Activated CD8-positive, alpha-beta T cell treated with anti-CD3 and anti-CD28 coated beads for 36 hours (primary cell): ENCODE measurements around the gene CDK11B. TPM values are rescaled to one million over a fixed set of nuclear protein-coding genes. Genes with fewer than 3 reads are reported as not detected.
"Not testable (repeated sequence)": the region's sequence is repeated elsewhere in the genome, so short reads cannot be mapped to it uniquely, and the experiment has no call there.

ENCODE experiments used
- ATAC-seq: fragments of 200-7000 bp; cut with Tn5 transposase; one replicate; pipeline ENCODE4 v1.10.0; 2021; ENCODE audit warnings: mild to moderate bottlenecking, moderate library complexity
- CTCF ChIA-PET: fragments of 350-600 bp; sonication (Branson Sonifier 250); formaldehyde crosslinking; loops from one replicate; lab custom pipeline; 2021; ENCODE audit warnings: antibody characterized with exemption; lab: Charles Lee
- POLR2A ChIA-PET: fragments of 350-600 bp; sonication (Branson Sonifier 250); formaldehyde crosslinking; loops from one replicate; lab custom pipeline; 2021; ENCODE audit warnings: antibody characterized with exemption; lab: Charles Lee
- DNase-seq: peaks from one replicate; pipeline ENCODE4 v3.0.0-alpha.2; 2020
- H3K27ac Mint-ChIP-seq: one replicate; pipeline ENCODE4 v1.8.0; 2021; ENCODE audit warnings: mild to moderate bottlenecking, mixed read lengths
- H3K27me3 Mint-ChIP-seq: one replicate; pipeline ENCODE4 v1.8.0; 2021; ENCODE audit warnings: mixed read lengths
- H3K36me3 Mint-ChIP-seq: one replicate; pipeline ENCODE4 v1.8.0; 2021; ENCODE audit warnings: low read depth, mixed read lengths
- H3K4me1 Mint-ChIP-seq: one replicate; pipeline ENCODE4 v1.8.0; 2021; ENCODE audit warnings: low read depth, mixed read lengths
- H3K4me3 Mint-ChIP-seq: one replicate; pipeline ENCODE4 v1.8.0; 2021; ENCODE audit warnings: mild to moderate bottlenecking, moderate library complexity, mixed read lengths
- H3K9me3 Mint-ChIP-seq: one replicate; pipeline ENCODE4 v1.8.0; 2021; ENCODE audit warnings: mixed read lengths
- CTCF ChIP-seq: fragments of 200-600 bp; IDR thresholded peaks from one replicate; pipeline ENCODE4 v1.8.0; 2022; ENCODE audit warnings: antibody characterized with exemption, mild to moderate bottlenecking
- intact Hi-C: fragments of 100-400 bp; cut with micrococcal nuclease; formaldehyde crosslinking; loops from one replicate; pipeline ENCODE4 v1.10.0; 2022
- total RNA-seq, 2 experiments: library from RNA; stranded (reverse); gene quantifications; one replicate each; pipeline ENCODE4 v1.2.3, GENCODE V29; 2021

Gene CDK11B
- total RNA-seq, 2 experiments from 2014 or later, result 29.4 to 32.0 TPM

- Mint-ChIP-seq H3K36me3 (peaks cover 8% of the 10 kb centered on the region), H3K27me3 (no peaks in the 10 kb centered on the region), H3K4me3 (no peak overlapping the region), H3K4me1 (peaks cover 2% of the 10 kb centered on the region), H3K27ac (no peak overlapping the region), H3K9me3 (no peaks in the 10 kb centered on the region)
- DNase-seq (no peak), ATAC-seq (no peak)
- no peak for TF ChIP-seq CTCF
- intact Hi-C loops, result no loop called here
- CTCF ChIA-PET, result interaction anchor here (1.3 to 2.9 kb wide), 4 partner anchors 12 to 63 kb away, joined by 4 to 22 read pairs (median 8); no protein-coding TSS in a partner anchor
- POLR2A ChIA-PET, result interaction anchor here (1.1 kb wide), 1 partner anchor 12 kb away, joined by 3 read pairs; no protein-coding TSS in a partner anchor
These were observed 7.7 kb upstream of the CDK11B start for GRCh38 chr1:1666526-1666925.

DNA sequence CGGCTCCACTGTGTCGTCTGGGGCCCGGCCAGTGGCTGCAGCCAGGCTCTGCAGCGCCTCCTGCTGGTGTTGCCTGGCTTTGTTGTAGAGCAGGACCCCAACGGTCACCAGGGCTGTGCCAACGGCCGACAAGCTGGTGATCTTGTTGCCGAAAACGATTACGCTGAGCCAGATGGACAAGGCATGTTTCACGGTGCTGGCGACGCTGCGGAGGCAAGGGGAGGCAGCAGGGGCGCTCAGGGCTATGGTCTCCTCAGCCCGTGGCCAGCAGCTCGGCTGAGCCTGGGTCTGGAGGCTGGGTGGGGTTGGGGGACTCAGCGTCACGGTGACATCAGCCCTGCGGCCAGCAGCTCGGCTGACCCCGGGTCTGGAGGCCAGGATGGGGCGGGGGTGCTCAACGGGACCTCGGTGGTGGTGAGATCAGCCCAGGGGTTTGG lies 7.0 kb upstream of the CDK11B start:
- Mint-ChIP-seq H3K4me3 (no peak overlapping the region), H3K27ac (no peak overlapping the region), H3K4me1 (peaks cover 2% of the 10 kb centered on the region), H3K9me3 (no peaks in the 10 kb centered on the region), H3K27me3 (no peaks in the 10 kb centered on the region), H3K36me3 (peaks cover 8% of the 10 kb centered on the region)
- ATAC-seq (no peak), DNase-seq (peak; percentile 47)
- POLR2A ChIA-PET, result interaction anchor here (1.1 kb wide), 1 partner anchor 13 kb away, joined by 3 read pairs; no protein-coding TSS in a partner anchor
- CTCF ChIA-PET, result interaction anchor here (0.6 to 2.9 kb wide), 5 partner anchors 13 to 227 kb away, joined by 4 to 22 read pairs (median 5); no protein-coding TSS in a partner anchor
- intact Hi-C loops, result no loop called here
- TF ChIP-seq CTCF, result peak; percentile 68

DNA sequence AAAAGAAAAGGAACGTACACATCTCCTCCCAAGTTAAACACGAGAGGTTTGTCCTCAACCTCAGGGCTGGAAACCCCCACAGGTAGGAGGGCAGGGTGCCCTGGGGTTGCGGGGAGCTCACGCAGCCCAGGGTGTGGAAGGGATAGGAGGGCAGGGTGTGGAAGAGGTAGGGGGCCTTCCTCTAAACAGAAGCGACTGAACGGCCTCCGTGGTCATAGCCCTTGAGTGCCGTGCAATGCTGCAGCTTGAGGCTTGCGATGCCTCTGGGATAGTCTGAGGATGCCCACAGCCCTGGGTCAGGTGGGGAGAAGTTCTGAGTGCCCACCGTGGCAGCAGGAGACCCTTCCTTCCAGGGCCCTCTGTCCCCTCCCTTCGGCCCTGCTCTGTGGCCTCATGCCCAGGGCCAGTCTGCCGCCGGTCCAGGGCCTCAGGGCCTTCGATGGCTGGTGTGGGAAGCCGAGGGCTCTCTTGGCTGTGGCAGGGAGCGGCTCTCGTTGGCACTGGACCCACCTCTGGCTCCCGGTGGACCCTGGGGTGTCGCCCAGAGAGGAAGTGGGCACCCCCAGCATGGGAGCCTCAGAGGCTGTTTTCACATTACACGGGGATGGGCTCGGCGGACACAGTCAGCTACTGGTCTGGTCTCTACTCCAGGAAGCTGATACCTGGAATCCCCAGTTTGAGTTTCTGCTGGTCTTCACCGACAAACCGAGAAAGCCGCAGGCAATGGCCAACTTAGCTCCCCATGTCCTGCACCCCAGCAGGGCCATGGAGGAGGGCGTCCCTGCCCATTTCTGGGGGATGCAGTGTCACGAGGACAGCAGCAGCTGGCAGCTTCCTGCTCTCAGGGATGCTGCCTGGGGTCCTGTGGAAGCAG lies 6.4 kb upstream of the CDK11B start:
- Mint-ChIP-seq H3K4me3 (no peak overlapping the region), H3K4me1 (peaks cover 2% of the 10 kb centered on the region), H3K9me3 (no peaks in the 10 kb centered on the region), H3K27ac (no peak overlapping the region), H3K27me3 (no peaks in the 10 kb centered on the region), H3K36me3 (peaks cover 8% of the 10 kb centered on the region)
- no peak for ATAC-seq
- TF ChIP-seq CTCF, result no peak
- intact Hi-C loops, result no loop called here
- DNase-seq, result no peak
- CTCF ChIA-PET, result interaction anchor here (0.6 to 2.9 kb wide), 6 partner anchors 14 to 226 kb away, joined by 3 to 22 read pairs (median 4); no protein-coding TSS in a partner anchor
- POLR2A ChIA-PET, result interaction anchor here (1.1 kb wide), 1 partner anchor 14 kb away, joined by 3 read pairs; no protein-coding TSS in a partner anchor

DNA sequence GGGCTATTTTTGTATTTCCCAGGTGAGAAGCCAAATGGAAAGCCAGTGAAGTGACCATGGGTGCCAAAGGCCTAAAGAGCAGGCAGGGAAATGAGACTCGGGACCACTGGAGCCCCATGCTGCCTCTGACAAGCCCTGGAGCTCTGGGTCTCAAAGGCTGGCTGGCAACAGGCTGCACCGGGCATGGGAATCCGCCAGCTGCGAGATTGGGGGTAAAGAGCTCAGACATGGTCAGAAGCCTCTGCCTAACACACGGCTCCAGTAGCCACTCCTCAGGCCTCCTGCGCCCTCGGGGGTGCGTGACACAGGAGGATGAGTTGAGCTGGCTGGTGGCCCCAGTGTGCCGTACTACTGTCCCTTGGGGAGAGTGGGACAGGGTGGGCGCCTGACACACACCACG lies 5.5 kb upstream of the CDK11B start:
- H3K4me1 Mint-ChIP-seq, H3K4me3 Mint-ChIP-seq, H3K36me3 Mint-ChIP-seq, H3K27me3 Mint-ChIP-seq, CTCF ChIA-PET, H3K27ac Mint-ChIP-seq, DNase-seq, intact Hi-C loops, H3K9me3 Mint-ChIP-seq, POLR2A ChIA-PET, ATAC-seq: not testable (repeated sequence)

GRCh38 chr1:1662830-1663560 lies 4.2 kb upstream of the CDK11B start:
- ATAC-seq, H3K36me3 Mint-ChIP-seq, H3K4me3 Mint-ChIP-seq, H3K9me3 Mint-ChIP-seq, H3K27ac Mint-ChIP-seq, intact Hi-C loops, H3K27me3 Mint-ChIP-seq, CTCF ChIA-PET, POLR2A ChIA-PET, DNase-seq, H3K4me1 Mint-ChIP-seq: not testable (repeated sequence)

DNA sequence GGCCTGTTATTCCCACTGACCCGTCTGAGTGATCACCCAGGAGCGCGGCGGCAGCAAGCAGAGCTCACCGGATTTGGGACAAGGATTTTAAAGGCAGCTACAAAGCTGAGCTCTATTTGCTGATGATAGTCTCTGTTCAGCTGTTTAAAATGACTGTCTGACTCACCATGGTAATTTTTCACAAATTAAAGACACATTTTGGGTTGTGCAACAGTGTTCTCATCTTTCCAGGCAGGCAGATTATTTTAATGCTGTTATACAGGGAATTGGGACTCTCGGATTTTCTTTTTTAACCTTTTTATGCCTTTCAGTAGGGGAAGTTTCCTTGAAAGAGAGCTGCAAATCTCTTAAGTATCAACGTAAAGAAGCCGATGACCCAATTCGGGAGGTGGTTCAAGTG lies 3.6 kb upstream of the CDK11B start:
- DNase-seq, H3K27me3 Mint-ChIP-seq, H3K36me3 Mint-ChIP-seq, H3K4me1 Mint-ChIP-seq, H3K27ac Mint-ChIP-seq, ATAC-seq, H3K9me3 Mint-ChIP-seq, intact Hi-C loops, CTCF ChIA-PET, H3K4me3 Mint-ChIP-seq, POLR2A ChIA-PET: not testable (repeated sequence)

- H3K36me3 Mint-ChIP-seq, result peaks cover 36% of the 10 kb centered on the region
- CTCF ChIA-PET, H3K4me1 Mint-ChIP-seq, H3K27ac Mint-ChIP-seq, H3K4me3 Mint-ChIP-seq, intact Hi-C loops, DNase-seq, H3K9me3 Mint-ChIP-seq, ATAC-seq, POLR2A ChIA-PET, H3K27me3 Mint-ChIP-seq: not testable (repeated sequence)
These were observed 10.5 kb downstream of the CDK11B start for GRCh38 chr1:1648265-1648664.

- POLR2A ChIA-PET, DNase-seq, CTCF ChIA-PET, intact Hi-C loops, H3K4me3 Mint-ChIP-seq, H3K27me3 Mint-ChIP-seq, H3K9me3 Mint-ChIP-seq, ATAC-seq, H3K27ac Mint-ChIP-seq, H3K4me1 Mint-ChIP-seq: not testable (repeated sequence)
- H3K36me3 Mint-ChIP-seq, result peaks cover 36% of the 10 kb centered on the region
These were observed 11.1 kb downstream of the CDK11B start for GRCh38 chr1:1647567-1648241.
